Endothelial cell of umbilical vein (primary cell): Measurements from ENCODE around the gene RIPOR1.

Experiments
- EZH2 ChIP-seq: IDR thresholded peaks from 2 replicates; pipeline ENCODE4 v1.6.1; 2012; ENCODE audit warnings: borderline replicate concordance, low read depth, mild to moderate bottlenecking, moderate library complexity, low read length, inconsistent platforms; ENCODE audit not compliant: severe bottlenecking
- POLR2AphosphoS5 ChIP-seq: IDR thresholded peaks from 2 replicates; pipeline ENCODE4 v1.6.1; 2012; ENCODE audit warnings: low read depth, mild to moderate bottlenecking, control low read depth, low read length, moderate library complexity; ENCODE audit not compliant: insufficient read depth
- TF ChIP-seq, protein P1 (sequence below), 2 donors: IDR thresholded peaks; 1 replicate in 1 of 2; 2 replicates in 1 of 2; pipeline ENCODE4 v1.5.1; 2011; ENCODE audit warnings: low read length in 2 of 2, mild to moderate bottlenecking in 2 of 2, moderate library complexity in 2 of 2, control low read depth in 1 of 2, inconsistent platforms in 1 of 2, low read depth in 1 of 2; ENCODE audit not compliant: insufficient read depth in 1 of 2; ENCODE audit errors: extremely low read depth in 1 of 2
- TF ChIP-seq, protein P2 (sequence below): IDR thresholded peaks from 2 replicates; pipeline ENCODE4 v1.6.1; 2011; ENCODE audit not compliant: insufficient read depth, insufficient read length

DNA sequence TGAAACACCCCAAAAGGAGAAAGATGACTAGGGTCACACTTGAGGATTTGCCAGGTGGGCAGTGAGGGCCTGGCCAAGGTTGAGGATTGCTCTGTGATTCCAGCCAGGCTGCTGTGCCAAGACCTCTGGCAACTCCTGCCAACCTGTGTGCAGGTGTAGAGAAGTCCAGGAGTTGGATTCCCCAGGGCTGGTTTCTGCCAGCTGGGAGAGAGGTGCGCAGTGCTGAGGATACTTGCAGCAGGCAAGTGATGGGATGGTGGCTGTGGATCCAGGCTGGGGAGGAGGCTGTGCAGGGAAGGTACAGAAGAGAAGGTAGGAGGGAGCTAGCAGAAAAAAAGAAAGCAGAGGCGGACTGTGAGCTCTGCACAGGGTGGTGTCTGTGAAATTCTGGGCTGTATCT, 6.6 kb downstream of the RIPOR1 start:
- TF ChIP-seq, protein P1, sequence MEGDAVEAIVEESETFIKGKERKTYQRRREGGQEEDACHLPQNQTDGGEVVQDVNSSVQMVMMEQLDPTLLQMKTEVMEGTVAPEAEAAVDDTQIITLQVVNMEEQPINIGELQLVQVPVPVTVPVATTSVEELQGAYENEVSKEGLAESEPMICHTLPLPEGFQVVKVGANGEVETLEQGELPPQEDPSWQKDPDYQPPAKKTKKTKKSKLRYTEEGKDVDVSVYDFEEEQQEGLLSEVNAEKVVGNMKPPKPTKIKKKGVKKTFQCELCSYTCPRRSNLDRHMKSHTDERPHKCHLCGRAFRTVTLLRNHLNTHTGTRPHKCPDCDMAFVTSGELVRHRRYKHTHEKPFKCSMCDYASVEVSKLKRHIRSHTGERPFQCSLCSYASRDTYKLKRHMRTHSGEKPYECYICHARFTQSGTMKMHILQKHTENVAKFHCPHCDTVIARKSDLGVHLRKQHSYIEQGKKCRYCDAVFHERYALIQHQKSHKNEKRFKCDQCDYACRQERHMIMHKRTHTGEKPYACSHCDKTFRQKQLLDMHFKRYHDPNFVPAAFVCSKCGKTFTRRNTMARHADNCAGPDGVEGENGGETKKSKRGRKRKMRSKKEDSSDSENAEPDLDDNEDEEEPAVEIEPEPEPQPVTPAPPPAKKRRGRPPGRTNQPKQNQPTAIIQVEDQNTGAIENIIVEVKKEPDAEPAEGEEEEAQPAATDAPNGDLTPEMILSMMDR (IDR thresholded peaks at IDR 0.05; ENCODE audit: extremely low read depth in 1 of 2, insufficient read depth in 1 of 2, low read depth in 1 of 2, low read length in 2 of 2) = no peak
- TF ChIP-seq EZH2 = no peak
- no peak for TF ChIP-seq POLR2AphosphoS5
- TF ChIP-seq, protein P2, sequence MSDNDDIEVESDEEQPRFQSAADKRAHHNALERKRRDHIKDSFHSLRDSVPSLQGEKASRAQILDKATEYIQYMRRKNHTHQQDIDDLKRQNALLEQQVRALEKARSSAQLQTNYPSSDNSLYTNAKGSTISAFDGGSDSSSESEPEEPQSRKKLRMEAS = no peak
